SKM-1 treated with dmso at 0.1 percent for 144 hours (cell line): ENCODE measurements around the gene LTBP4.
"Not testable (repeated sequence)": the region's sequence is repeated elsewhere in the genome, so short reads cannot be mapped to it uniquely, and the experiment has no call there.

Experiments
- DNase-seq: peaks from one replicate; lab custom pipeline; 2025; ENCODE audit not compliant: unreplicated experiment; lab: John Stamatoyannopoulos, UW

The LTBP4 gene

GRCh38 chr19:40624369-40625153 is 23.4 kb downstream of the LTBP4 start:
- DNase-seq: not testable (repeated sequence)

GRCh38 chr19:40625406-40626120 is 24.4 kb downstream of the LTBP4 start:
- no peak for DNase-seq

GRCh38 chr19:40626918-40627317 is 25.7 kb downstream of the LTBP4 start:
- DNase-seq: no peak

- no peak for DNase-seq
Measured at GRCh38 chr19:40627486-40628279, 26.5 kb downstream of the LTBP4 start.

GRCh38 chr19:40629346-40629745 is 28.2 kb downstream of the LTBP4 start:
- no peak for DNase-seq

GRCh38 chr19:40630571-40631160 is 29.5 kb downstream of the LTBP4 start:
- no peak for DNase-seq

GRCh38 chr19:40632311-40633036 is 31.3 kb downstream of the LTBP4 start:
- no peak for DNase-seq

GRCh38 chr19:40633207-40633606 is 32.0 kb downstream of the LTBP4 start:
- no peak for DNase-seq

GRCh38 chr19:40638327-40638726 is 37.2 kb downstream of the LTBP4 start:
- no peak for DNase-seq

GRCh38 chr19:40639638-40639982 is 38.4 kb downstream of the LTBP4 start:
- no peak for DNase-seq

GRCh38 chr19:40640744-40641143 is 39.6 kb downstream of the LTBP4 start:
- no peak for DNase-seq

- no peak for DNase-seq
Measured at GRCh38 chr19:40641281-40641680, 40.1 kb downstream of the LTBP4 start.

- DNase-seq: no peak
Measured at GRCh38 chr19:40642051-40642706, 41.0 kb downstream of the LTBP4 start.

- no peak for DNase-seq
Measured at GRCh38 chr19:40642757-40643305, 41.7 kb downstream of the LTBP4 start.

GRCh38 chr19:40646743-40647254 is 45.6 kb downstream of the LTBP4 start:
- no peak for DNase-seq

GRCh38 chr19:40649903-40650675 is 48.9 kb downstream of the LTBP4 start:
- not testable (repeated sequence) for DNase-seq

GRCh38 chr19:40650749-40651305 is 49.7 kb downstream of the LTBP4 start:
- DNase-seq: no peak

- DNase-seq: not testable (repeated sequence)
Measured at GRCh38 chr19:40652303-40652702, 51.1 kb downstream of the LTBP4 start.

- not testable (repeated sequence) for DNase-seq
Measured at GRCh38 chr19:40655684-40656083, 54.5 kb downstream of the LTBP4 start.
